SKM-1 (cell line): ENCODE results near the gene FBXL20.
"Not testable (repeated sequence)": the region's sequence is repeated elsewhere in the genome, so short reads cannot be mapped to it uniquely, and the experiment has no call there.

ENCODE experiments used
- DNase-seq: peaks from one replicate; lab custom pipeline; 2025; ENCODE audit not compliant: unreplicated experiment; lab: John Stamatoyannopoulos, UW

FBXL20 gene

GRCh38 chr17:39391448-39391847 is 10.0 kb downstream of the FBXL20 start:
- no peak for DNase-seq

- no peak for DNase-seq
Observed at GRCh38 chr17:39385040-39385439, 16.4 kb downstream of the FBXL20 start.

- no peak for DNase-seq
Observed at GRCh38 chr17:39380144-39380543, 21.3 kb downstream of the FBXL20 start.

- DNase-seq: no peak
Observed at GRCh38 chr17:39376434-39376833, 25.0 kb downstream of the FBXL20 start.

GRCh38 chr17:39367805-39368204 is 33.6 kb downstream of the FBXL20 start:
- not testable (repeated sequence) for DNase-seq

GRCh38 chr17:39365872-39366271 is 35.6 kb downstream of the FBXL20 start:
- DNase-seq: no peak

- DNase-seq: no peak
Observed at GRCh38 chr17:39365242-39365641, 36.2 kb downstream of the FBXL20 start.

- DNase-seq: no peak
Observed at GRCh38 chr17:39364236-39365025, 37.0 kb downstream of the FBXL20 start.

- no peak for DNase-seq
Observed at GRCh38 chr17:39361064-39361463, 40.4 kb downstream of the FBXL20 start.

- no peak for DNase-seq
Observed at GRCh38 chr17:39360537-39360936, 40.9 kb downstream of the FBXL20 start.

GRCh38 chr17:39359994-39360393 is 41.4 kb downstream of the FBXL20 start:
- no peak for DNase-seq

GRCh38 chr17:39357986-39358385 is 43.4 kb downstream of the FBXL20 start:
- DNase-seq: no peak

- no peak for DNase-seq
Observed at GRCh38 chr17:39357488-39357887, 43.9 kb downstream of the FBXL20 start.

GRCh38 chr17:39352986-39353385 is 48.4 kb downstream of the FBXL20 start:
- no peak for DNase-seq

- DNase-seq: no peak
Observed at GRCh38 chr17:39352511-39352910, 48.9 kb downstream of the FBXL20 start.

GRCh38 chr17:39351508-39351907 is 49.9 kb downstream of the FBXL20 start:
- no peak for DNase-seq

- DNase-seq: no peak
Observed at GRCh38 chr17:39349246-39349645, 52.2 kb downstream of the FBXL20 start.

- not testable (repeated sequence) for DNase-seq
Observed at GRCh38 chr17:39346863-39347262, 54.6 kb downstream of the FBXL20 start.

- no peak for DNase-seq
Observed at GRCh38 chr17:39341541-39341940, 59.9 kb downstream of the FBXL20 start.

- DNase-seq: no peak
Observed at GRCh38 chr17:39340731-39341130, 60.7 kb downstream of the FBXL20 start.

GRCh38 chr17:39339272-39339671 is 62.2 kb downstream of the FBXL20 start:
- no peak for DNase-seq

GRCh38 chr17:39337649-39338048 is 63.8 kb downstream of the FBXL20 start:
- not testable (repeated sequence) for DNase-seq

GRCh38 chr17:39335704-39336223 is 65.7 kb downstream of the FBXL20 start:
- DNase-seq: peak; percentile 71
